ENCODE results near the gene NANS. TPM values are rescaled to one million over a fixed set of nuclear protein-coding genes. Genes with fewer than 3 reads are reported as not detected.

Gene NANS
- polyA plus RNA-seq, 4 donors = 36.8 to 40.4 (median 39.0) TPM

GRCh38 chr9:98037357-98037756, 19.2 kb upstream of the NANS start:
- no peak for DNase-seq (ENCODE audit: low read depth in 4 of 4, low spot score in 3 of 4)

DNA sequence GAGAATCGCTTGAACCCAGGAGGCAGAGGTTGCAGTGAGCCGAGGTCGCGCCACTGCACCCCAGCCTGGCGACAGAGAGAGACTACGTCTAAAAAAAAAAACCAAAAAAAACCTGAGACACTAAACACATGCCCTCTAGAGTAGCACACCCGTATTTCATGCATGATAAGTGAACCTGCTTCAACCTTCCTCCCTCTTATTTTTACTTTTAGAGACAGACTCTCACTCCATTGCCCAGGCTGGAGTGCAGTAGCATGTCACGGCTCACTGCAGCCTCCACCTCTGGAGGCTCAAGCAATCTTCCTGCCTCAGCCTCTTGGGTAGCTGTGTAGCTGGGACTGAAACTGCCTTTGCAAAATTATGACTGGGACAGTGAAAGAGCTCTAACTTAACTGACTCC, 17.6 kb upstream of the NANS start:
- no peak for DNase-seq (ENCODE audit: low read depth in 4 of 4, low spot score in 3 of 4)

DNA sequence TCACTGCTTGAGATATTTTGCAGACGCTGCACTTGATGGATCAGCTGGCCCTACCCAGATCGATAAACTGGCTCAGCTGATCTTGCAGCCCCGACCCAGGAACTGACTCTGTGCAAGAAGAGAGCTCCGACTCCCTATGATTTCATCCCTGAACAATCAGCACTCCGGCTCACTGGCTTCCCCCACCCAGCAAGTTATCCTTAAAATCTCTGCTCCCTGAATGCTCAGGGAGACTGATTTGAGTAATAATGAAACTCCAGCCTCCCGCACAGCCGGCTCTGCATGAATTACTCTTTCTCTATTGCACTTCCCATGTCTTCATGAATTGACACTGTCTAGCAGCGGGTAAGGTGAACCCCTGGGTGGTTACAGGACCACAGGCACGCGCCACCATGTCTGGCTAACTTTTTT, 16.9 kb upstream of the NANS start:
- no peak for DNase-seq (ENCODE audit: low read depth in 4 of 4, low spot score in 3 of 4)

DNA sequence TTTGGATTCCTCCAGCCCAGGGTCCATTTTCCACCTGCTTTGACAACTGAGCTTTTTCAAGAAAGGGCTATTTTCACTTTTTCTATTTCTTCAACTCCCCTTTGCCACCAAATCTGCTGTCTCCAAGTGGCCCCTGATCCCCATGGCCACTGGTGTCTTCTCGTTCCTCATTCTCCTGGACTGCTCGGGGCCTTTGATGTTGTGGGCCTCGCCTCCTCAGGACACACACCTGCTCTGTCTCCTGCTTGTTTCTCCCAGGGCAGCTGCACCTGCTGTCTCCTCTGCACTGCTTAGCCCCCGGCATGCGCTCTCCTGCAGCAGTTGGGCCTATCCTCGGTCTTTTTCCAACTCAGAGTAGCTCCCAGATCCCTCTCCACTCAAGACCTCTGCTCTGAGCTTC, 16.3 kb upstream of the NANS start:
- no peak for DNase-seq (ENCODE audit: low read depth in 4 of 4, low spot score in 3 of 4)

- no peak for DNase-seq (ENCODE audit: low read depth in 4 of 4, low spot score in 3 of 4)
These were observed 12.6 kb upstream of the NANS start for GRCh38 chr9:98043915-98044314.

DNA sequence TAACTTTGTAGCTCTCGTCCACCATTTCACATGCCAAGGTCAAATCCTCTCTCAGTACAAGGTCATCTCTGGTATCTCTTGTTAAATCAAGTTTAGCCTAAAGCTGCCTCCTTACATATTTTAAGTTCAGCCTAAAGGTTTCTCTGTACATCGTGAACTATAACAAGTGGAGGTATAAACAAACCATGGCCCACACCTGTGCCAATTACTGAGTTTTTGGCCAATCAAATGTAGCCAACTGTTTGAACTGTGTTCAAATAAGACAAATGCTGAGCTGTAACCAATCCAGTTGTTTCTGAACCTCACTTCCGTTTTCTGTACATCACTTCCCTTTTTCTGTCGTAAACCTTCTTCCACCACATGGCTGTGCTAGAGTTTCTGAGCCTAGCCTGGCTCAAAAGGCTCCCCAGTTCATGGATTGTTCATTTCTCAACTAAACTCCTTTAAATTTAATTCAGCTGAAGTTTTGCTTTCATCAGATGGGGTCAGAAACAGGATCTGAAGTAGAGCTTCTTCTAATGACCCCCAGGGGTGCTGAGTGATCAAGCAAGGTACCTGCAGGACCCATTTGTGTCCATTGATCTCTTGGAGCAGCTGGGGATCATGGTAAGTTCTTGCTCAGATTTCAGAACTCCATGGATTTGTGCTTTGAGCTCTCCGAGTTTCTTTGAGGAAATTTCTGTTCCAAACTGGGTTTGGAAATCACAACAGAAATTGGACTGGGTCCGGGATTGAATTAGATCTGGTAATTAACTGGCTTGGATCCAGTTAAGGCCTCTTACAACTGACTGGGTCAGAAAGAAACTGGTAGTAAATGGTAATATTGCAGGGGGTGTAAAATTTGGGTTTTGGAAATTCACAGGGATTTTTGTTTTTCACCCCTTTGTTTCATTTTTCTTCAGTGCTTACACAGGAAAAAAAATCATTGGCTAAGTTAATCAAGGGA, 11.0 kb upstream of the NANS start:
- no peak for DNase-seq (ENCODE audit: low read depth in 4 of 4, low spot score in 3 of 4)

- DNase-seq (ENCODE audit: low read depth in 4 of 4, low spot score in 3 of 4) = no peak
These were observed 10.4 kb upstream of the NANS start for GRCh38 chr9:98046180-98046543.

GRCh38 chr9:98047002-98047401, 9.5 kb upstream of the NANS start:
- DNase-seq (ENCODE audit: low read depth in 4 of 4, low spot score in 3 of 4) = no peak

DNA sequence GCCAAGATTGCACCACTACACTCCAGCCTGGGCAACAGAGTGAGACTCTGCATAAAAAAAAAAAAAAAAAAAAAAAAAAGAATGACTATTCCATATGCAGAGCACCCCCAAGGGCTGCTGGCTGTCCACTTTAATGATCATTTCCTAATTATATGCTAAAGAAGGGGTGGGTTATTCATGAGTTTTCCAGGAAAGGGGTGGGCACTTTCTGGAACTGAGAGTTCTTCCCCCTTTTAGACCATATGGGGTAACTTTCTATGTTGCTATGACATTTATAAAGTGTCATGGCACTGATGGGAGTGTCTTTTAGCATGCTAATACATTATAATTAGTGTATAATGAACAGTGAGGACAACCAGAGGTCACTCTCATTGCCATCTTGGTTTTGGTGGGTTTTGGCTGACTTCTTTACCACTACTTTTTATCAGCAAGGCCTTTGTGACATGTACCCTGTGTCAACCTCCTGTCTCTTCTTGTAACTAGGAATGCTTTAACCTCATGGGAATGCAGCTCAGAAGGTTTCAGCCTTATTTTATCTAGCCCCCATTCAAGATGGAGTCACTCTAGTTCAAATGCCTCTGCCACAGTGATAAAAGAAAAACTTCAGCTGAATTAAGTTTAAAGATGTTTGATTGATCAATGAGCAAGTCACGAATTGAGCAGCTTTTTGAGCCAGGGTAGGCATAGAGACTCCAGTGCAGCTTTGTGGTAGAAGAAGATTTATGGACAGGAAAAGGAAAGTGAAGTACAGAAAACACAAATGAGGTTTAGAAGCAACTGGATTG, 7.1 kb upstream of the NANS start:
- no peak for DNase-seq (ENCODE audit: low read depth in 4 of 4, low spot score in 3 of 4)

- DNase-seq (ENCODE audit: low read depth in 4 of 4, low spot score in 3 of 4) = no peak
These were observed 6.2 kb upstream of the NANS start for GRCh38 chr9:98050351-98050750.

DNA sequence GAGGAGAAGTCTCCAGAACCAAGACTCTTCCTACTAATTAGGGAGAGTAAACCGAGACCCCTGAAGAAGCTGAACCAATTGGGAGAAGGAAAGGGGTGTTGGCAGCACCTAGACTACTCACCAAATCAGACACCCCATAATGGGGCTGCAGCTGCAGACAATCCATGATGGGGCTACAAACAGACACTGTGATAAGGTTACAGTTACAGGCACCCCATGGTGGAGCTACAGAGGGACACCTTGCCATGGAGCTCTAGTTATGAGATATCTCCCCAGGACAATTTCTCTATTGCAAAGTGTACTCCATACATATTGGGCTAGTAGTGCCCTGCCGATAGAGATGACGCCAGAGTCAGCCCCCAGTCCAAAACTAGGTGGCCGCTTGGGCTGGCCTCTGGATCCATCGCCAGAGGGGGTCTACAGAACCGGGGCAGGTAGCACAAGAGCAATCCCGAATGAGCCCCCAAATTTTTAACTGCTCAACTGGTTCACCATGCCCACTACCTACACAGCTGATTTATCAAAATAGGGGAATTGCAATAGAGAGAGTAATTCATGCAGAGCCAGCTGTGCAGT, 2.1 kb upstream of the NANS start:
- no peak for DNase-seq (ENCODE audit: low read depth in 4 of 4, low spot score in 3 of 4)

DNA sequence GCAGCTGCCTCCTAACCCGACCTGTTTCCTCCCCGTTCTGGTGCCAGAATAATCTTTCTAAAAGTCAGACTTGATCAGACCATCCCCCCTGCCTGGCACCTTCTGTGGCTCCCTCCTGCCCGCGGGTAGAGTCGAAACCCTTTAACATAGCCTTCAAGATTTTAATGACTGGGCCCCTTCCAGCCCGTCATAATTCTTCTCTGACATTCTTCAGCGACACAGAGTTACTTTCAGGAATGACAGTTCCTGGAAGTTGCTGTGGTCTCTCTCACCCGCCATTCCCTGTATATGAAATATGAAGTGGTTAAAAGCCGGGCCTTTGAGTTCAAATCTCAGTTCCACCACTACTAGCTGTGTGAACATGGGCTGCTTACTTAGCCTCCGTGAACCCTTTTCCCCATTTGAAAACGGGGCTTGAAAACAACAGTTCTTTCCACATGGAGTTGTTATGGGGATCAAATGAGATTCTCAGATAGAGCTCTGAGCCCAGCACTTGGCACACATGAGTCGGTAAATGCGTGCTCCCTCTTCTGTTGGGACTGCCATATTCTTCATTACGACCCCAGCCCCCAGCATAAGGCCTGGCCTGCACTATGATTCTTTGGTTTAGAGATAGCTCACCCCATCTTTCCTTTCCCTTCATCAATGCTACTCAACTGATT, 737 bp downstream of the NANS start:
- DNase-seq (ENCODE audit: low read depth in 4 of 4, low spot score in 3 of 4) = peak in 1 of 4 donors; percentile 20

GRCh38 chr9:98062161-98062560, 5.6 kb downstream of the NANS start:
- DNase-seq (ENCODE audit: low read depth in 4 of 4, low spot score in 3 of 4) = no peak

DNA sequence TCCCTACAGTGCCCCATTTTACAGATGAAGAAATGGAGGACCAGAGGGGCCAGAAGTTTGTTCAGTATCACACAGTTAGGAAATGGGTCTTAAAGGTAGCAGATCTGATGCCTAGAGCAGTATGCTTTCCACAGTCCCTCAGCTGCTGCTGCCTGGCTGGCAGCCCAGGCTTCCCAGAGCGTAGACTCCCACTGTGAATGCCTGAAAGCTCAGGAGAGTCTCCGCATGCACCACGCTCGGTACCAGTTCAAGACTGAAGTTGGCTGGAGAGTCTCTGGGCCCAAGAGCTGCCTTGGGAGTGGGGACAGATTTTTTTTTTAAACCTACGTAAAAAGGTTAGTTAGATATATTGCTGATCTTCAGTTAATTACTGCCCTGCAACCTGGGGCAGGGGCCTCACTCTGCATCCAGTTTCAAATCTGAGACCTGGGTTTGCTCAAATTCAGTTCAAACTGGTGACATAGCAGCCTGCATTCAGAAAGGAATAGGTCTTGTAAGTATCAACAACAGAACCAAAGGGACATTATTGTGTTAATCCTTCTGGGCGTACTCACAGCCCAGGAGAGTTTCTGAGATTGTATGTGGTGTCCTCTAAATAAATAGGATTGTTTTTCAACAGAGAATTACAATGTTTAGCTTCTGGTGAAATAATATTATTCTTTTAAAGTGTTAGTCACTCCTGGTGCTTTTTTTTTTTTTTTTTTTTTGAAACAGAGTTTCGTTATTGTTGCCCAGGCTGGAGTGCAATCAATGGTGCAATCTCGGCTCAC, 8.3 kb downstream of the NANS start:
- DNase-seq (ENCODE audit: low read depth in 4 of 4, low spot score in 3 of 4) = no peak

GRCh38 chr9:98066235-98066634, 9.7 kb downstream of the NANS start:
- no peak for DNase-seq (ENCODE audit: low read depth in 4 of 4, low spot score in 3 of 4)

DNA sequence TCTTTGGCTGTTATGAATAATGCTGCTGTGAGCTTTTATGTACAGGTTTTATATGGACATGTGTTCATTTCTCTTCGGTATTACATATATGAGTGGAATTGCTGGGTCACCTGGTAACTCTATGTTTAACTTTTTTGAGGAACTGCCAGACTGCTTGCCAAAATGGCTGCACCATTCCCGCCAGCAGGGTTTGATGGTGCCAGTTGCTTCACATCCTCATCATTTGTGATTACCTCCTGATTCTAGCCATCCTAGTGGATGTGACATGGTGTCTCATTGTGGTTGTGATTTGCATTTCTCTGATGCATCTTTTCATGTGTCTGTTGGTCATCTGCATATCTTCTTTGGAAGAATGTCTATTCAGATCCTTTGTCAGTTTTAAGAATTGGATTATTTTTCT, 10.7 kb downstream of the NANS start:
- no peak for DNase-seq (ENCODE audit: low read depth in 4 of 4, low spot score in 3 of 4)

GRCh38 chr9:98069551-98069950, 13.0 kb downstream of the NANS start:
- DNase-seq (ENCODE audit: low read depth in 4 of 4, low spot score in 3 of 4) = no peak

DNA sequence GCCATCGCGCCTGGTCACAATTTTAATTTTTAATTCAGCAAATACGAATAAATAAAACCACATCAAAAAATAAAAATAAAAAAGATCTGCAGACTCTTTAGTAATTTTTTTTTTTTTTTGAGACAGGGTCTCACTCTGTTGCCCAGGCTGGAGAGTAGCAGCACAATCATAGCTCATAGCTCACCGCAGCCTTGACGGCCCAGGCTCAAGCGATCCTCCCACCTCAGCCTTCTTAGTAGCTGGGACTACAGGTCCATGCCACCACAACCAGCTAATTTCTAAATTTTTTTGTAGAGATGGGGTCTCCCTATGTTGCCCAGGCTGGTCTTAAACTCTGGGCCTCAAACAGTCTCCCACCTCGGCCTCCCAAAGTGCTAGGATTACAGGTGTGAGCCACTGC, 14.2 kb downstream of the NANS start:
- no peak for DNase-seq (ENCODE audit: low read depth in 4 of 4, low spot score in 3 of 4)

DNA sequence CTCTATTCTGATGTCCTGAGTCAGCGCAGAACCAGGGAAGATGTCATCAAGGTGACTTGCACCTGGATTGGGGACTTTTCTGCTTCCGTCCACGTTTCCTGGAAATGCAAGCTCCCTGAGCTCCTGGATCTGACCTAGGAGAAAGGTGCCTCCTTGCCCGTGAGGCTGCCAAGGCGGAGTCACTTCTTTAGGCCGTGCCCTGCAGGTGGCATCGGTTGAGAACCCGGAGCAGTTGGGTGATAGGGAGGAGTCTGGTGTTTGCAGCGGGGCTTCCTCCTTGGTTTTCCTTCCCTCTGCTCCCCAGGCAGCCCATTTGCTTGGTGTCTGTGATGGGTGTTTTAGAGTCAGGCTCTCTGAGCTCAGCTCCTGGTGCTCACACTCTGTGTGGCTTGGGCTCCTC, 15.2 kb downstream of the NANS start:
- no peak for DNase-seq (ENCODE audit: low read depth in 4 of 4, low spot score in 3 of 4)

All from left renal pelvis (tissue), 4 donors.